GM23338 (cell line): ENCODE measurements around the gene EPHA3. TPM values are rescaled to one million over a fixed set of nuclear protein-coding genes. Genes with fewer than 3 reads are reported as not detected.

Experiments
- ATAC-seq: fragments of 200-7000 bp; cut with Tn5 transposase; 3 replicates; pipeline ENCODE4 v1.9.1; 2020
- DNase-seq: peaks from one replicate; pipeline ENCODE4 v3.0.0-alpha.2; 2015; ENCODE audit warnings: low spot score
- H2AFZ ChIP-seq: fragments of 200-600 bp; sonication (generic); 2 replicates; pipeline ENCODE4 v1.8.0; 2016; ENCODE audit warnings: antibody characterized with exemption, mild to moderate bottlenecking, moderate library complexity
- H3F3A ChIP-seq: fragments of 200-600 bp; sonication (generic); replicated peaks from 2 replicates; pipeline ENCODE4 v1.8.0; 2017; ENCODE audit warnings: antibody characterized with exemption, mixed run types, low read depth
- H3K27ac ChIP-seq: fragments of 200-600 bp; sonication (generic); 2 replicates; pipeline ENCODE4 v1.6.1; 2016; ENCODE audit warnings: low read depth
- H3K27me3 ChIP-seq: fragments of 200-600 bp; sonication (generic); 2 replicates; pipeline ENCODE4 v1.8.0; 2016; ENCODE audit warnings: mild to moderate bottlenecking, mixed run types, moderate library complexity; ENCODE audit not compliant: insufficient read depth
- H3K36me3 ChIP-seq: fragments of 200-600 bp; sonication (generic); 2 replicates; pipeline ENCODE4 v1.8.0; 2016; ENCODE audit warnings: mild to moderate bottlenecking; ENCODE audit not compliant: insufficient read depth
- H3K4me1 ChIP-seq: fragments of 200-600 bp; sonication (generic); 2 replicates; pipeline ENCODE4 v1.8.0; 2016; ENCODE audit warnings: mild to moderate bottlenecking, moderate library complexity; ENCODE audit not compliant: insufficient read depth
- H3K4me2 ChIP-seq: fragments of 200-600 bp; sonication (generic); 2 replicates; pipeline ENCODE4 v1.7.1; 2017; ENCODE audit warnings: mixed run types
- H3K4me3 ChIP-seq: fragments of 200-600 bp; sonication (generic); 2 replicates; pipeline ENCODE4 v1.6.1; 2016; ENCODE audit warnings: mixed run types
- H3K79me2 ChIP-seq: fragments of 200-600 bp; sonication (generic); replicated peaks from 2 replicates; pipeline ENCODE4 v1.8.0; 2017; ENCODE audit warnings: mild to moderate bottlenecking; ENCODE audit not compliant: insufficient read depth
- H3K9me2 ChIP-seq: fragments of 200-600 bp; sonication (generic); 2 replicates; pipeline ENCODE4 v1.8.0; 2017; ENCODE audit not compliant: insufficient read depth
- H4K20me1 ChIP-seq: fragments of 200-600 bp; sonication (generic); replicated peaks from 2 replicates; pipeline ENCODE4 v1.8.0; 2017; ENCODE audit warnings: mild to moderate bottlenecking; ENCODE audit not compliant: insufficient read depth
- H3K27ac Mint-ChIP-seq: 2 replicates; pipeline ENCODE4 v1.8.0; 2020; ENCODE audit warnings: inconsistent platforms, mild to moderate bottlenecking, moderate library complexity, mixed read lengths
- H3K27me3 Mint-ChIP-seq: 3 replicates; pipeline ENCODE4 v1.8.0; 2022; ENCODE audit warnings: low read depth, mild to moderate bottlenecking, moderate library complexity, mixed read lengths, inconsistent platforms; ENCODE audit not compliant: insufficient read depth, poor library complexity
- H3K36me3 Mint-ChIP-seq: 3 replicates; pipeline ENCODE4 v1.8.0; 2021; ENCODE audit warnings: low read depth, mild to moderate bottlenecking, inconsistent platforms, moderate library complexity, mixed read lengths
- H3K4me1 Mint-ChIP-seq: 3 replicates; pipeline ENCODE4 v1.8.0; 2020; ENCODE audit warnings: mild to moderate bottlenecking, inconsistent platforms, mixed read lengths
- H3K4me3 Mint-ChIP-seq: 3 replicates; pipeline ENCODE4 v1.8.0; 2021; ENCODE audit warnings: moderate library complexity, mild to moderate bottlenecking, inconsistent platforms, mixed read lengths
- H3K9me3 Mint-ChIP-seq: 3 replicates; pipeline ENCODE4 v1.8.0; 2020; ENCODE audit warnings: moderate library complexity, mild to moderate bottlenecking, inconsistent platforms, mixed read lengths
- CREB1 ChIP-seq: fragments of 250-450 bp; sonication (Bioruptor Pico); IDR thresholded peaks from 2 replicates; pipeline ENCODE4 v1.5.0; 2020; ENCODE audit warnings: low read depth, mild to moderate bottlenecking, moderate library complexity
- CTCF ChIP-seq, 2 experiments: fragments of 200-600 bp in 1 of 2; sonication (generic) in 1 of 2; conservative IDR thresholded peaks; 2 replicates each; pipeline versions ENCODE4 v1.5.1 to v1.6.1; 2016 to 2017; ENCODE audit warnings: antibody characterized with exemption in 2 of 2, low read depth in 2 of 2, mild to moderate bottlenecking in 2 of 2, moderate library complexity in 1 of 2
- ETS1 ChIP-seq: IDR thresholded peaks from 2 replicates; pipeline ENCODE4 v1.6.1; 2016; ENCODE audit warnings: antibody characterized with exemption
- EZH2 ChIP-seq: fragments of 200-600 bp; sonication (generic); IDR thresholded peaks from one replicate; pipeline ENCODE4 v1.8.0; 2017; ENCODE audit warnings: antibody characterized with exemption, mild to moderate bottlenecking, low read depth; ENCODE audit not compliant: unreplicated experiment
- JUNB ChIP-seq: IDR thresholded peaks from one replicate; pipeline ENCODE4 v1.6.1; 2016; ENCODE audit warnings: antibody characterized with exemption; ENCODE audit not compliant: unreplicated experiment
- POLR2AphosphoS5 ChIP-seq: IDR thresholded peaks from 2 replicates; pipeline ENCODE4 v1.6.1; 2016; ENCODE audit warnings: antibody characterized with exemption, low read depth
- REST ChIP-seq: IDR thresholded peaks from one replicate; pipeline ENCODE4 v1.6.1; 2018; ENCODE audit warnings: antibody characterized with exemption; ENCODE audit not compliant: unreplicated experiment
- ZNF114 ChIP-seq: fragments of 250-450 bp; sonication (Bioruptor Pico); IDR thresholded peaks from 2 replicates; pipeline ENCODE4 v1.5.0; 2020; ENCODE audit warnings: mild to moderate bottlenecking, moderate library complexity
- ZNF331 ChIP-seq: fragments of 250-450 bp; sonication (Bioruptor Pico); IDR thresholded peaks from 2 replicates; pipeline ENCODE4 v1.5.0; 2020; ENCODE audit warnings: low read depth, mild to moderate bottlenecking, moderate library complexity
- ZNF462 ChIP-seq: fragments of 250-450 bp; sonication (Bioruptor Pico); IDR thresholded peaks from 2 replicates; pipeline ENCODE4 v1.5.0; 2020; ENCODE audit warnings: mild to moderate bottlenecking, moderate library complexity
- polyA plus RNA-seq: library from polyadenylated mRNA; unstranded; fragments of >200 nt; fragmentation: Nextera tagmentation; extraction: Ambion mirVana; gene quantifications from 2 replicates; pipeline ENCODE4 v1.2.1, GENCODE V29; 2016
- total RNA-seq: library from RNA; depleted of rRNA; stranded (reverse); fragments of >200 nt; shearing (Covaris generic); gene quantifications from 2 replicates; pipeline ENCODE4 v1.2.3, GENCODE V29; 2014

Gene EPHA3
- total and polyA plus RNA-seq, 2 experiments from 2014 or later: 0.05 to 0.21 TPM

GRCh38 chr3:89145995-89146394, 38.6 kb downstream of the EPHA3 start:
- H3K36me3 Mint-ChIP-seq: no peaks in the 10 kb centered on the region
- no peak for ATAC-seq

More at GRCh38 chr3:89145995-89146394, 38.6 kb downstream of the EPHA3 start:
- Histone ChIP-seq H3F3A (no peaks in the 10 kb centered on the region), H3K4me2 (no peak overlapping the region), H3K36me3 (no peaks in the 10 kb centered on the region), H3K4me1 (no peaks in the 10 kb centered on the region), H3K27ac (no peak overlapping the region), H3K9me2 (no peaks in the 10 kb centered on the region), H3K4me3 (no peak overlapping the region), H3K27me3 (no peaks in the 10 kb centered on the region), H2AFZ (no peak overlapping the region), H3K79me2 (no peaks in the 10 kb centered on the region), H4K20me1 (no peaks in the 10 kb centered on the region)
- no peak for TF ChIP-seq EZH2
- TF ChIP-seq REST: no peak
- no peak for TF ChIP-seq ETS1
- TF ChIP-seq POLR2AphosphoS5: no peak
- no peak for TF ChIP-seq ZNF462
- no peak for TF ChIP-seq JUNB
- TF ChIP-seq ZNF331 (CRISPR knock-in tag): no peak
- no peak for TF ChIP-seq CTCF (conservative IDR thresholded peaks at IDR 0.05; ENCODE audit: low read depth in 2 of 2)
- TF ChIP-seq CREB1 (CRISPR knock-in tag): no peak
- TF ChIP-seq ZNF114 (CRISPR knock-in tag): no peak
- Mint-ChIP-seq H3K9me3 (no peaks in the 10 kb centered on the region), H3K27me3 (no peaks in the 10 kb centered on the region), H3K4me1 (peaks cover 3% of the 10 kb centered on the region; the same call in 1 of the 3 replicates), H3K4me3 (no peak overlapping the region), H3K27ac (no peak overlapping the region)
- DNase-seq: no peak
